NOMO-1 treated with dmso at 0.1 percent for 144 hours (cell line): ENCODE data around the gene SERPINA12.

ENCODE experiments used
- DNase-seq: peaks from one replicate; lab custom pipeline; 2025; ENCODE audit not compliant: unreplicated experiment; lab: John Stamatoyannopoulos, UW

Gene SERPINA12

GRCh38 chr14:94441531-94442205, 67.6 kb downstream of the SERPINA12 start:
- DNase-seq = no peak

DNA sequence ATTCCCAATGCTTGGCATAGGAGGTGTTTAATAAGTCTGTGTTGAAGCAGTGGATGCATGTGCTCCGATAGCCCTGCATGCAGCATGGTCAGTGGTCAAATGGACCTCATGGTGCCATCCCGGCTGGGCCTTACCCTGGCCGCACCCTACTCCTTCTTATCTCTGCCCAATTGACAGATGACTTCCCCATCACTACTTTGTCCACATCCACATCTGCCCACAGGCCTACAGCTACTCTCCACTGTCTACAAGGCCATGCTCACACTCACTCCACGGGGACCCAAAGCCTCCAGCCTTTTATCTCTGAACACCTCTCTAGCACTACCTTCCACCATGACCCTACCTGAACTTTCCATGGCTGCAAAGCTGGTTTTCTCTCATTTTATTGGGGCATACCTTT, 68.1 kb downstream of the SERPINA12 start:
- no peak for DNase-seq

GRCh38 chr14:94439453-94440057, 69.7 kb downstream of the SERPINA12 start:
- no peak for DNase-seq
